HCT116 (cell line): ENCODE data around the gene CPEB3. TPM values are rescaled to one million over a fixed set of nuclear protein-coding genes. Genes with fewer than 3 reads are reported as not detected.

Experiments used
- ATAC-seq: fragments of 200-7000 bp; cut with Tn5 transposase; 2 replicates; pipeline ENCODE4 v1.9.1; 2020; ENCODE audit warnings: mild to moderate bottlenecking, moderate library complexity
- BruUV-seq: library from RNA; stranded (reverse); fragments of 400-500 nt; replicated peaks from 2 replicates; lab custom pipeline; 2021; lab: Mats Ljungman, UMichigan
- CTCF ChIA-PET: fragments of 300-600 bp; sonication (Branson Sonifier 250); formaldehyde crosslinking; loops from one replicate; lab custom pipeline; 2021; ENCODE audit warnings: antibody characterized with exemption; lab: Charles Lee
- POLR2A ChIA-PET: fragments of 300-600, 350-600 bp; sonication (Branson Sonifier 250); formaldehyde crosslinking; loops from one replicate; lab custom pipeline; 2021; ENCODE audit warnings: antibody characterized with exemption; lab: Charles Lee
- RAD21 ChIA-PET, 2 experiments: fragments of 300-600 bp; sonication (Branson Sonifier 250); formaldehyde crosslinking; loops; one replicate each; lab custom pipeline; 2023; ENCODE audit warnings: low total read pairs in 2 of 2; ENCODE audit not compliant: uncharacterized antibody in 2 of 2, unreplicated experiment in 2 of 2, low non-redundant PET in 1 of 2; lab: Charles Lee
- DNase-seq: peaks from one replicate; pipeline ENCODE4 v3.0.0-alpha.2; 2010; ENCODE audit warnings: low read depth, low spot score
- H2AFZ ChIP-seq: fragments of 200-600 bp; shearing (Covaris generic), sonication (generic); 2 replicates; pipeline ENCODE4 v1.6.1; 2017; ENCODE audit warnings: low read depth, mixed run types, mixed read lengths, antibody characterized with exemption, low read length; ENCODE audit not compliant: poor library complexity, severe bottlenecking
- H3K27ac ChIP-seq: 2 replicates; pipeline ENCODE4 v1.5.1; 2012; ENCODE audit warnings: low read depth, low read length
- H3K27me3 ChIP-seq: fragments of 200-600 bp; sonication (generic); 2 replicates; pipeline ENCODE4 v1.6.1; 2016; ENCODE audit warnings: mixed run types, low read length, mixed read lengths; ENCODE audit not compliant: insufficient read depth
- H3K36me3 ChIP-seq, 2 experiments: fragments of 200-500 bp in 1 of 2; fragments of 200-600 bp in 1 of 2; sonication (Bioruptor generic) in 1 of 2; sonication (generic) in 1 of 2; 2 replicates each; pipeline versions ENCODE4 v1.5.1 to v1.6.1; 2014 to 2016; ENCODE audit warnings: low read length in 2 of 2, inconsistent platforms in 1 of 2, mixed read lengths in 1 of 2, mixed run types in 1 of 2; ENCODE audit not compliant: insufficient read depth in 2 of 2, control insufficient read depth in 1 of 2
- H3K4me1 ChIP-seq, 2 experiments: fragments of 200-600 bp in 1 of 2; sonication (generic) in 1 of 2; 2 replicates each; pipeline versions ENCODE4 v1.5.1 to v1.6.1; 2012 to 2017; ENCODE audit warnings: low read length in 2 of 2, inconsistent platforms in 1 of 2, mild to moderate bottlenecking in 1 of 2, mixed read lengths in 1 of 2, mixed run types in 1 of 2, moderate library complexity in 1 of 2; ENCODE audit not compliant: insufficient read depth in 2 of 2, control insufficient read depth in 1 of 2
- H3K4me2 ChIP-seq: fragments of 200-600 bp; sonication (generic); 2 replicates; pipeline ENCODE4 v1.6.1; 2017; ENCODE audit warnings: mixed run types, low read length, mixed read lengths
- H3K4me3 ChIP-seq, 2 experiments: fragments of 200-600 bp in 1 of 2; sonication (generic) in 1 of 2; replicated peaks in 1 of 2; 2 replicates each; pipeline ENCODE4 v1.5.1; 2011 to 2016; ENCODE audit warnings: low read length in 2 of 2, control low read depth in 1 of 2, low read depth in 1 of 2, mild to moderate bottlenecking in 1 of 2, mixed read lengths in 1 of 2, mixed run types in 1 of 2
- H3K79me2 ChIP-seq: fragments of 200-600 bp; sonication (generic); 2 replicates; pipeline ENCODE4 v1.6.1; 2017; ENCODE audit warnings: mild to moderate bottlenecking, mixed run types, low read length, moderate library complexity, mixed read lengths; ENCODE audit not compliant: insufficient read depth
- H3K9ac ChIP-seq: fragments of 200-600 bp; sonication (generic); 2 replicates; pipeline ENCODE4 v1.6.1; 2016; ENCODE audit warnings: low read length, mixed read lengths
- H3K9me2 ChIP-seq: fragments of 200-600 bp; sonication (generic), shearing (Covaris generic); 2 replicates; pipeline ENCODE4 v1.6.1; 2017; ENCODE audit warnings: mixed run types, mild to moderate bottlenecking, moderate library complexity; ENCODE audit not compliant: insufficient read depth
- H3K9me3 ChIP-seq, 2 experiments: fragments of 200-500 bp in 1 of 2; fragments of 200-600 bp in 1 of 2; sonication (Bioruptor generic) in 1 of 2; sonication (generic) in 1 of 2; 2 replicates each; pipeline ENCODE4 v1.6.1; 2014 to 2017; ENCODE audit warnings: low read length in 2 of 2, mixed read lengths in 2 of 2, inconsistent platforms in 1 of 2, low read depth in 1 of 2, mild to moderate bottlenecking in 1 of 2, mixed run types in 1 of 2, moderate library complexity in 1 of 2; ENCODE audit not compliant: control insufficient read depth in 1 of 2, insufficient read depth in 1 of 2
- H4K20me1 ChIP-seq: fragments of 200-600 bp; sonication (generic), shearing (Covaris generic); 2 replicates; pipeline ENCODE4 v1.6.1; 2017; ENCODE audit warnings: mixed run types, mild to moderate bottlenecking, moderate library complexity; ENCODE audit not compliant: insufficient read depth
- CBX3 ChIP-seq: IDR thresholded peaks from 2 replicates; pipeline ENCODE4 v1.6.1; 2012; ENCODE audit warnings: low read depth
- CEBPB ChIP-seq: IDR thresholded peaks from 2 replicates; pipeline ENCODE4 v1.6.1; 2012; ENCODE audit warnings: low read depth
- EGR1 ChIP-seq: IDR thresholded peaks from 2 replicates; pipeline ENCODE4 v1.6.1; 2012; ENCODE audit warnings: low read depth
- ELF1 ChIP-seq: IDR thresholded peaks from 2 replicates; pipeline ENCODE4 v1.6.1; 2012; ENCODE audit warnings: low read depth, borderline replicate concordance
- EZH2 ChIP-seq: fragments of 200-600 bp; sonication (generic); IDR thresholded peaks from 2 replicates; pipeline ENCODE4 v1.6.1; 2017; ENCODE audit warnings: antibody characterized with exemption, mixed run types
- EZH2phosphoT487 ChIP-seq: fragments of 200-600 bp; IDR thresholded peaks from 2 replicates; pipeline ENCODE4 v1.6.1; 2018; ENCODE audit warnings: antibody characterized with exemption, borderline replicate concordance
- JUND ChIP-seq: IDR thresholded peaks from 2 replicates; pipeline ENCODE4 v1.6.1; 2012
- POLR2A ChIP-seq: IDR thresholded peaks from 2 replicates; pipeline ENCODE4 v1.7.0; 2011; ENCODE audit warnings: borderline replicate concordance; ENCODE audit not compliant: insufficient read depth, insufficient read length; ENCODE audit errors: extremely low read depth
- SIN3A ChIP-seq: IDR thresholded peaks from 2 replicates; pipeline ENCODE4 v1.6.1; 2012; ENCODE audit warnings: low read depth
- SP1 ChIP-seq: IDR thresholded peaks from 2 replicates; pipeline ENCODE4 v1.6.1; 2012; ENCODE audit warnings: low read depth
- SRF ChIP-seq: IDR thresholded peaks from 2 replicates; pipeline ENCODE4 v1.6.1; 2012; ENCODE audit warnings: low read depth
- YY1 ChIP-seq: IDR thresholded peaks from 2 replicates; pipeline ENCODE4 v1.6.1; 2011; ENCODE audit warnings: low read length, low read depth, moderate library complexity, mild to moderate bottlenecking; ENCODE audit not compliant: insufficient replicate concordance; ENCODE audit errors: extremely low read depth
- ZFX ChIP-seq: fragments of 450-650 bp; IDR thresholded peaks from 2 replicates; pipeline ENCODE4 v1.6.1; 2017
- ZNF274 ChIP-seq: fragments of 200-500 bp; sonication (Bioruptor generic); IDR thresholded peaks from 2 replicates; pipeline ENCODE4 v1.6.1; 2014; ENCODE audit warnings: mild to moderate bottlenecking, low read depth, low read length, inconsistent platforms
- intact Hi-C: fragments of 100-400 bp; cut with micrococcal nuclease; formaldehyde crosslinking; loops from 2 replicates; pipeline ENCODE4 v1.10.0; 2022
- total RNA-seq: library from RNA; stranded (reverse); gene quantifications from one replicate; pipeline ENCODE4 v1.2.1, GENCODE V29; 2021; ENCODE audit not compliant: unreplicated experiment
- TF ChIP-seq, protein P1 (sequence below): IDR thresholded peaks from 2 replicates; pipeline ENCODE4 v1.6.1; 2012
- TF ChIP-seq, protein P2 (sequence below): IDR thresholded peaks from 2 replicates; pipeline ENCODE4 v1.6.1; 2012
- TF ChIP-seq, protein P3 (sequence below): IDR thresholded peaks from 2 replicates; pipeline ENCODE4 v1.6.1; 2012; ENCODE audit warnings: low read depth

Gene CPEB3
- total RNA-seq, 1 experiment from 2014 or later = 3.0 TPM

DNA sequence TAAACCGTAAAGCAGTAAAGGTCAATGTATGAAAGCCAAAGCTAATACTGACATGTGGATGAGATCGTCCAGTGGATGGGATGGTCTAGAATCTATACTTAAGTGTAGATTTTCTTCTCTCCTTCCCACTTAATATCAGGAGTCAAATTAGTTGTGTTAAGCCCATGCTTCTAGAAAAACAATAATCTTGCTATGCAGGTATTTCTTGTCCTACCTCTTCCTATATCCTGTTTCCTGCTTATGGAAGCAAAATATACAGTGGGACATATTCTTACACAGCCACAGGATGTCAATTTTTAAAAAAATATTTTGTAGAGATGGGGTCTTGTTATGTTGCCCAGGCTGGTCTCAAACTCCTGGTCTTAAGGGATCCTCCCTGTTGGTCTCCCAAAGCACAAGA, 27.5 kb downstream of the CPEB3 start (continued):
- TF ChIP-seq CEBPB = no peak
- no peak for TF ChIP-seq SIN3A
- TF ChIP-seq, protein P1, sequence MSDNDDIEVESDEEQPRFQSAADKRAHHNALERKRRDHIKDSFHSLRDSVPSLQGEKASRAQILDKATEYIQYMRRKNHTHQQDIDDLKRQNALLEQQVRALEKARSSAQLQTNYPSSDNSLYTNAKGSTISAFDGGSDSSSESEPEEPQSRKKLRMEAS = no peak
- TF ChIP-seq ZFX = no peak
- no peak for TF ChIP-seq SRF
- no peak for TF ChIP-seq YY1

DNA sequence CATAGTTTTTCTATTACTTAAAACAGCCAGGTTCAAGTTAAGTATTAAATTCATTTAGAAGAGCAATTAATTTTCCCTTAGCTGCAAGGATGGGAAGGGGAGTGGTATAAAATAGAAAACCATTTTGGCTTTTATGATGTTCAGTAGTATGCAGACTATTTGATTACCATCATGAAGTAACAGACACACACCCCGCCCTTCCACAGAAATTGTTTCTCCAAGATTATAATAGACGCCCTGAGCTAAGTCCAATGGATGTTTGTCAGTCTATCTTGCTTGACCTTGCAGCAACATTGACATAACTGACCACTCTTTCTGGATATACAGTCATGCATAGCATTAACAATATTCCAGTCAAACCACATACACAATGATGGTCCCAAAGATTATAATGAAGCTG, 42.3 kb downstream of the CPEB3 start:
- Histone ChIP-seq H4K20me1 (no peaks in the 10 kb centered on the region), H3K79me2 (no peaks in the 10 kb centered on the region), H3K4me3 (no peak overlapping the region), H3K27me3 (no peaks in the 10 kb centered on the region), H3K4me2 (no peak overlapping the region), H3K9me2 (no peaks in the 10 kb centered on the region), H2AFZ (no peak overlapping the region), H3K4me1 (peaks cover 3 to 4% of the 10 kb centered on the region in 2 experiments; a peak in 3 of 4 replicates), H3K27ac (no peak overlapping the region), H3K36me3 (no peaks in the 10 kb centered on the region), H3K9me3 (no peaks in the 10 kb centered on the region), H3K9ac (no peak overlapping the region)
- POLR2A ChIA-PET = no interaction called here
- CTCF ChIA-PET = no interaction called here
- DNase-seq (no peak), ATAC-seq (no peak)
- no peak for TF ChIP-seq YY1
- TF ChIP-seq SP1 = no peak
- TF ChIP-seq, protein P2, sequence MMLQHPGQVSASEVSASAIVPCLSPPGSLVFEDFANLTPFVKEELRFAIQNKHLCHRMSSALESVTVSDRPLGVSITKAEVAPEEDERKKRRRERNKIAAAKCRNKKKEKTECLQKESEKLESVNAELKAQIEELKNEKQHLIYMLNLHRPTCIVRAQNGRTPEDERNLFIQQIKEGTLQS = no peak
- RAD21 ChIA-PET = no interaction called here
- intact Hi-C loops = no loop called here
- BruUV-seq = no TSS peak

DNA sequence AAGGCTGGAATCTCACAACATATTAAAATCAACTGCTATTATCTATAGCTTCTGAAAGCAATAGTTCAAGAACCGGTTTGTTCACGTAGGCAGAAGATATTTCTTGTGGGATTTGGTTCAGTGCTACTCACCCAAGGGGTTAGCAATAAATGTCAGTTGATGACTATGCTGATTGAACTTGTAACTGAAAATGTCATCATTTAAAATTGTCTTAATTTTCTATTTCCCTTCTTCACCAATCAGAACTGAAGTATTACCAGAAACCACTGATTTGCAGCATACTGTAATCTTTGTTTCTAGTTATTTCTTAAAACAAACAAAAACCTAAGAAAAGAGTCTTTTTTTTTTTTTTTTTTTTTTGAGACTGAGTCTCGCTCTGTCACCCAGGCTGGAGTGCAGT, 46.1 kb downstream of the CPEB3 start:
- no TSS peak for BruUV-seq
- RAD21 ChIA-PET = no interaction called here
- no peak overlapping the region for H2AFZ ChIP-seq
- POLR2A ChIA-PET = no interaction called here
- H3K79me2 ChIP-seq = no peaks in the 10 kb centered on the region
- no peak overlapping the region for H3K4me2 ChIP-seq
- no peak overlapping the region for H3K27ac ChIP-seq
- peaks cover 8 to 27% of the 10 kb centered on the region in 2 experiments; a peak in 3 of 4 replicates for H3K4me1 ChIP-seq
- H3K27me3 ChIP-seq = no peaks in the 10 kb centered on the region
- no peak overlapping the region for H3K9ac ChIP-seq
- intact Hi-C loops = no loop called here
- no peaks in the 10 kb centered on the region for H4K20me1 ChIP-seq
- no peak for ATAC-seq
- CTCF ChIA-PET = no interaction called here
- H3K9me3 ChIP-seq = no peaks in the 10 kb centered on the region
- H3K36me3 ChIP-seq = no peaks in the 10 kb centered on the region
- no peak for DNase-seq
- no peaks in the 10 kb centered on the region for H3K9me2 ChIP-seq
- no peak overlapping the region for H3K4me3 ChIP-seq
- TF ChIP-seq, protein P2 = no peak
- TF ChIP-seq CEBPB (no peak), JUND (no peak), EZH2 (no peak), CBX3 (no peak), EZH2phosphoT487 (no peak), SRF (no peak), EGR1 (no peak), SIN3A (no peak), POLR2A (no peak), ELF1 (no peak), ZNF274 (no peak), YY1 (no peak)
- TF ChIP-seq, protein P3, sequence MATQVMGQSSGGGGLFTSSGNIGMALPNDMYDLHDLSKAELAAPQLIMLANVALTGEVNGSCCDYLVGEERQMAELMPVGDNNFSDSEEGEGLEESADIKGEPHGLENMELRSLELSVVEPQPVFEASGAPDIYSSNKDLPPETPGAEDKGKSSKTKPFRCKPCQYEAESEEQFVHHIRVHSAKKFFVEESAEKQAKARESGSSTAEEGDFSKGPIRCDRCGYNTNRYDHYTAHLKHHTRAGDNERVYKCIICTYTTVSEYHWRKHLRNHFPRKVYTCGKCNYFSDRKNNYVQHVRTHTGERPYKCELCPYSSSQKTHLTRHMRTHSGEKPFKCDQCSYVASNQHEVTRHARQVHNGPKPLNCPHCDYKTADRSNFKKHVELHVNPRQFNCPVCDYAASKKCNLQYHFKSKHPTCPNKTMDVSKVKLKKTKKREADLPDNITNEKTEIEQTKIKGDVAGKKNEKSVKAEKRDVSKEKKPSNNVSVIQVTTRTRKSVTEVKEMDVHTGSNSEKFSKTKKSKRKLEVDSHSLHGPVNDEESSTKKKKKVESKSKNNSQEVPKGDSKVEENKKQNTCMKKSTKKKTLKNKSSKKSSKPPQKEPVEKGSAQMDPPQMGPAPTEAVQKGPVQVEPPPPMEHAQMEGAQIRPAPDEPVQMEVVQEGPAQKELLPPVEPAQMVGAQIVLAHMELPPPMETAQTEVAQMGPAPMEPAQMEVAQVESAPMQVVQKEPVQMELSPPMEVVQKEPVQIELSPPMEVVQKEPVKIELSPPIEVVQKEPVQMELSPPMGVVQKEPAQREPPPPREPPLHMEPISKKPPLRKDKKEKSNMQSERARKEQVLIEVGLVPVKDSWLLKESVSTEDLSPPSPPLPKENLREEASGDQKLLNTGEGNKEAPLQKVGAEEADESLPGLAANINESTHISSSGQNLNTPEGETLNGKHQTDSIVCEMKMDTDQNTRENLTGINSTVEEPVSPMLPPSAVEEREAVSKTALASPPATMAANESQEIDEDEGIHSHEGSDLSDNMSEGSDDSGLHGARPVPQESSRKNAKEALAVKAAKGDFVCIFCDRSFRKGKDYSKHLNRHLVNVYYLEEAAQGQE = no peak
